ENCODE results near the gene FAM163B. TPM values are rescaled to one million over a fixed set of nuclear protein-coding genes. Genes with fewer than 3 reads are reported as not detected.

Gene FAM163B
- total and polyA plus RNA-seq, 2 donors from 2014 or later, result 0.54 TPM; not detected in 1

GRCh38 chr9:133554729-133555128 lies 54.5 kb downstream of the FAM163B start:
- peaks cover 0 to 13% (median 0%) of the 10 kb centered on the region in 3 donors for H3K4me1 ChIP-seq (ENCODE audit: control insufficient read depth in 2 of 3, insufficient read depth in 2 of 3, low read depth in 1 of 3, low read length in 3 of 3)
- H3K36me3 ChIP-seq (ENCODE audit: control insufficient read depth in 2 of 3, insufficient read depth in 3 of 3, low read length in 3 of 3), result peaks cover 0 to 8% (median 7%) of the 10 kb centered on the region in 3 donors
- H3K9ac ChIP-seq (ENCODE audit: low read length in 3 of 3), result no peak overlapping the region
- no peak for FAIRE-seq
- no peak for TF ChIP-seq CTCF (IDR thresholded peaks at IDR 0.05; ENCODE audit: borderline replicate concordance, extremely low read depth, insufficient read depth)
- no peak overlapping the region for H3K4me3 ChIP-seq (ENCODE audit: low read length in 3 of 3)
- intact Hi-C loops (cut with DNase I), result no loop called here
- DNase-seq, result no peak
- H3K27me3 ChIP-seq (ENCODE audit: control insufficient read depth, insufficient read depth, low read length), result no peaks in the 10 kb centered on the region
- H3K27ac ChIP-seq (ENCODE audit: low read depth in 2 of 2, low read length in 2 of 2), result no peak overlapping the region
- no peaks in the 10 kb centered on the region for H3K9me3 ChIP-seq (ENCODE audit: control insufficient read depth in 2 of 3, insufficient read depth in 1 of 3, low read length in 3 of 3)

- intact Hi-C loops (cut with DNase I), result no loop called here
- TF ChIP-seq CTCF (IDR thresholded peaks at IDR 0.05; ENCODE audit: borderline replicate concordance, extremely low read depth, insufficient read depth), result no peak
- DNase-seq, result no peak
These were observed 55.0 kb downstream of the FAM163B start for GRCh38 chr9:133553973-133554713.

GRCh38 chr9:133553123-133553522 lies 56.1 kb downstream of the FAM163B start:
- Histone ChIP-seq H3K4me3 (ENCODE audit: low read length in 3 of 3) (no peak overlapping the region), H3K9ac (ENCODE audit: low read length in 3 of 3) (no peak overlapping the region), H3K9me3 (ENCODE audit: control insufficient read depth in 2 of 3, insufficient read depth in 1 of 3, low read length in 3 of 3) (no peaks in the 10 kb centered on the region), H3K27ac (ENCODE audit: low read depth in 2 of 2, low read length in 2 of 2) (no peak overlapping the region), H3K27me3 (ENCODE audit: control insufficient read depth, insufficient read depth, low read length) (no peaks in the 10 kb centered on the region), H3K36me3 (ENCODE audit: control insufficient read depth in 2 of 3, insufficient read depth in 3 of 3, low read length in 3 of 3) (peaks cover 0 to 10% (median 7%) of the 10 kb centered on the region in 3 donors), H3K4me1 (ENCODE audit: control insufficient read depth in 2 of 3, insufficient read depth in 2 of 3, low read depth in 1 of 3, low read length in 3 of 3) (peaks cover 0 to 7% (median 0%) of the 10 kb centered on the region in 3 donors)
- no peak for TF ChIP-seq CTCF (IDR thresholded peaks at IDR 0.05; ENCODE audit: borderline replicate concordance, extremely low read depth, insufficient read depth)
- FAIRE-seq (no peak), DNase-seq (no peak)
- intact Hi-C loops (cut with DNase I), result no loop called here

More at GRCh38 chr9:133553973-133554713, 55.0 kb downstream of the FAM163B start:
- Histone ChIP-seq H3K27me3 (ENCODE audit: control insufficient read depth, insufficient read depth, low read length) (no peaks in the 10 kb centered on the region), H3K36me3 (ENCODE audit: control insufficient read depth in 2 of 3, insufficient read depth in 3 of 3, low read length in 3 of 3) (peaks cover 0 to 10% (median 7%) of the 10 kb centered on the region in 3 donors), H3K4me3 (ENCODE audit: low read length in 3 of 3) (no peak overlapping the region), H3K9ac (ENCODE audit: low read length in 3 of 3) (no peak overlapping the region), H3K9me3 (ENCODE audit: control insufficient read depth in 2 of 3, insufficient read depth in 1 of 3, low read length in 3 of 3) (no peaks in the 10 kb centered on the region), H3K4me1 (ENCODE audit: control insufficient read depth in 2 of 3, insufficient read depth in 2 of 3, low read depth in 1 of 3, low read length in 3 of 3) (peaks cover 0 to 11% (median 0%) of the 10 kb centered on the region in 3 donors), H3K27ac (ENCODE audit: low read depth in 2 of 2, low read length in 2 of 2) (no peak overlapping the region)
- FAIRE-seq, result no peak

All from kidney (tissue), 14 donors.